ENCODE measurements around the gene SLC12A7.
A peak's percentile ranks its signal among the peaks of the same experiment; 100 is the strongest.

Gene SLC12A7

GRCh38 chr5:1054018-1054798 lies 57.7 kb downstream of the SLC12A7 start:
- FAIRE-seq (no peak), DNase-seq (ENCODE audit: insufficient read length, low spot score) (no peak)

- FAIRE-seq (peak; percentile 77), DNase-seq (ENCODE audit: insufficient read length, low spot score) (no peak)
These were observed 58.4 kb downstream of the SLC12A7 start for GRCh38 chr5:1053391-1054017.

GRCh38 chr5:1052641-1053390 lies 59.0 kb downstream of the SLC12A7 start:
- FAIRE-seq (no peak), DNase-seq (ENCODE audit: insufficient read length, low spot score) (no peak)

GRCh38 chr5:1052076-1052475 lies 59.8 kb downstream of the SLC12A7 start:
- FAIRE-seq (peak; percentile 9), DNase-seq (ENCODE audit: insufficient read length, low spot score) (no peak)

- DNase-seq (ENCODE audit: insufficient read length, low spot score) (no peak), FAIRE-seq (no peak)
These were observed 60.5 kb downstream of the SLC12A7 start for GRCh38 chr5:1051366-1051720.

GRCh38 chr5:1050423-1051365 lies 61.2 kb downstream of the SLC12A7 start:
- DNase-seq (ENCODE audit: insufficient read length, low spot score) (no peak), FAIRE-seq (no peak)

GRCh38 chr5:1048861-1049838 lies 62.7 kb downstream of the SLC12A7 start:
- no peak for FAIRE-seq
- DNase-seq (ENCODE audit: insufficient read length, low spot score), result no peak

GRCh38 chr5:1048162-1048721 lies 63.6 kb downstream of the SLC12A7 start:
- no peak for DNase-seq (ENCODE audit: insufficient read length, low spot score)
- FAIRE-seq, result peak; percentile 52

- FAIRE-seq (peak; percentile 13), DNase-seq (ENCODE audit: insufficient read length, low spot score) (no peak)
These were observed 64.4 kb downstream of the SLC12A7 start for GRCh38 chr5:1047332-1047965.

GRCh38 chr5:1045960-1046560 lies 65.8 kb downstream of the SLC12A7 start:
- FAIRE-seq (peak; percentile 92), DNase-seq (ENCODE audit: insufficient read length, low spot score) (no peak)

GRCh38 chr5:1044117-1044516 lies 67.7 kb downstream of the SLC12A7 start:
- FAIRE-seq, result no peak
- no peak for DNase-seq (ENCODE audit: insufficient read length, low spot score)

- FAIRE-seq, result no peak
- DNase-seq (ENCODE audit: insufficient read length, low spot score), result no peak
These were observed 68.5 kb downstream of the SLC12A7 start for GRCh38 chr5:1043327-1043726.

GRCh38 chr5:1042626-1043025 lies 69.2 kb downstream of the SLC12A7 start:
- DNase-seq (ENCODE audit: insufficient read length, low spot score), result no peak
- FAIRE-seq, result no peak

- DNase-seq (ENCODE audit: insufficient read length, low spot score) (no peak), FAIRE-seq (peak; percentile 88)
These were observed 70.4 kb downstream of the SLC12A7 start for GRCh38 chr5:1041225-1042143.

GRCh38 chr5:1040571-1040970 lies 71.3 kb downstream of the SLC12A7 start:
- no peak for FAIRE-seq

GRCh38 chr5:1039706-1040260 lies 72.1 kb downstream of the SLC12A7 start:
- DNase-seq (ENCODE audit: insufficient read length, low spot score) (no peak), FAIRE-seq (no peak)

More at GRCh38 chr5:1040571-1040970, 71.3 kb downstream of the SLC12A7 start:
- no peak for DNase-seq (ENCODE audit: insufficient read length, low spot score)

- FAIRE-seq (no peak), DNase-seq (ENCODE audit: insufficient read length, low spot score) (no peak)
These were observed 72.7 kb downstream of the SLC12A7 start for GRCh38 chr5:1039210-1039548.
